ENCODE data around the gene TIGD1. TPM values are rescaled to one million over a fixed set of nuclear protein-coding genes. Genes with fewer than 3 reads are reported as not detected.

The TIGD1 gene
- polyA plus RNA-seq, 1 experiment = 1.7 TPM

GRCh38 chr2:232547991-232548390 is 2.4 kb downstream of the TIGD1 start:
- TF ChIP-seq CTCF (IDR thresholded peaks at IDR 0.05; ENCODE audit: insufficient read depth, low read depth, low read length) = no peak
- Histone ChIP-seq H3K36me3 (ENCODE audit: control insufficient read depth, insufficient read depth, low read length) (peaks cover 6% of the 10 kb centered on the region; the same call in 1 of the 2 replicates), H3K4me3 (ENCODE audit: low read depth, low read length) (no peak overlapping the region), H3K27me3 (ENCODE audit: control insufficient read depth, insufficient read depth, low read length) (no peaks in the 10 kb centered on the region)
- POLR2A ChIA-PET = no interaction called here
- DNase-seq (ENCODE audit: low read depth) = no peak
- CTCF ChIA-PET = no interaction called here

- TF ChIP-seq CTCF (IDR thresholded peaks at IDR 0.05; ENCODE audit: insufficient read depth, low read depth, low read length) = no peak
- Histone ChIP-seq H3K4me3 (ENCODE audit: low read depth, low read length) (no peak overlapping the region), H3K27me3 (ENCODE audit: control insufficient read depth, insufficient read depth, low read length) (no peaks in the 10 kb centered on the region), H3K36me3 (ENCODE audit: control insufficient read depth, insufficient read depth, low read length) (peaks cover 6% of the 10 kb centered on the region; the same call in 1 of the 2 replicates)
- DNase-seq (ENCODE audit: low read depth) = no peak
- ChIA-PET POLR2A (no interaction called here), CTCF (interaction anchor here (2.2 kb wide), 1 partner anchor 22 kb away, joined by 7 read pairs; no protein-coding TSS in a partner anchor)
These were observed 4.6 kb downstream of the TIGD1 start for GRCh38 chr2:232545511-232546375.

GRCh38 chr2:232544674-232545073 is 5.7 kb downstream of the TIGD1 start:
- no peak for TF ChIP-seq CTCF (IDR thresholded peaks at IDR 0.05; ENCODE audit: insufficient read depth, low read depth, low read length)
- CTCF ChIA-PET = no interaction called here
- no peak for DNase-seq (ENCODE audit: low read depth)
- 0 out of 2 replicates have a peak, but pooled peaks cover 1% of the 10 kb centered on the region for H3K27me3 ChIP-seq (ENCODE audit: control insufficient read depth, insufficient read depth, low read length)
- H3K4me3 ChIP-seq (ENCODE audit: low read depth, low read length) = no peak overlapping the region
- H3K36me3 ChIP-seq (ENCODE audit: control insufficient read depth, insufficient read depth, low read length) = peaks cover 6% of the 10 kb centered on the region; the same call in 1 of the 2 replicates
- POLR2A ChIA-PET = no interaction called here

GRCh38 chr2:232543928-232544631 is 6.3 kb downstream of the TIGD1 start:
- TF ChIP-seq CTCF (IDR thresholded peaks at IDR 0.05; ENCODE audit: insufficient read depth, low read depth, low read length) = no peak
- Histone ChIP-seq H3K27me3 (ENCODE audit: control insufficient read depth, insufficient read depth, low read length) (0 out of 2 replicates have a peak, but pooled peaks cover 3% of the 10 kb centered on the region), H3K4me3 (ENCODE audit: low read depth, low read length) (no peak overlapping the region), H3K36me3 (ENCODE audit: control insufficient read depth, insufficient read depth, low read length) (peaks cover 6% of the 10 kb centered on the region; the same call in 1 of the 2 replicates)
- ChIA-PET POLR2A (no interaction called here), CTCF (no interaction called here)
- DNase-seq (ENCODE audit: low read depth) = no peak

GRCh38 chr2:232543491-232543890 is 6.9 kb downstream of the TIGD1 start:
- Histone ChIP-seq H3K27me3 (ENCODE audit: control insufficient read depth, insufficient read depth, low read length) (0 out of 2 replicates have a peak, but pooled peaks cover 3% of the 10 kb centered on the region), H3K4me3 (ENCODE audit: low read depth, low read length) (no peak overlapping the region), H3K36me3 (ENCODE audit: control insufficient read depth, insufficient read depth, low read length) (peaks cover 6% of the 10 kb centered on the region; the same call in 1 of the 2 replicates)
- DNase-seq (ENCODE audit: low read depth) = no peak
- no peak for TF ChIP-seq CTCF (IDR thresholded peaks at IDR 0.05; ENCODE audit: insufficient read depth, low read depth, low read length)
- POLR2A ChIA-PET = no interaction called here
- CTCF ChIA-PET = no interaction called here

Measured in BJ (cell line).